Ammon's horn (tissue), 1 donor: ENCODE results near the gene CSF2RB.
"Not testable (repeated sequence)": the region's sequence is repeated elsewhere in the genome, so short reads cannot be mapped to it uniquely, and the experiment has no call there.

ENCODE experiments used
- DNase-seq: peaks from one replicate; pipeline ENCODE4 v3.0.0-alpha.2; 2016; ENCODE audit warnings: low spot score

CSF2RB gene

DNA sequence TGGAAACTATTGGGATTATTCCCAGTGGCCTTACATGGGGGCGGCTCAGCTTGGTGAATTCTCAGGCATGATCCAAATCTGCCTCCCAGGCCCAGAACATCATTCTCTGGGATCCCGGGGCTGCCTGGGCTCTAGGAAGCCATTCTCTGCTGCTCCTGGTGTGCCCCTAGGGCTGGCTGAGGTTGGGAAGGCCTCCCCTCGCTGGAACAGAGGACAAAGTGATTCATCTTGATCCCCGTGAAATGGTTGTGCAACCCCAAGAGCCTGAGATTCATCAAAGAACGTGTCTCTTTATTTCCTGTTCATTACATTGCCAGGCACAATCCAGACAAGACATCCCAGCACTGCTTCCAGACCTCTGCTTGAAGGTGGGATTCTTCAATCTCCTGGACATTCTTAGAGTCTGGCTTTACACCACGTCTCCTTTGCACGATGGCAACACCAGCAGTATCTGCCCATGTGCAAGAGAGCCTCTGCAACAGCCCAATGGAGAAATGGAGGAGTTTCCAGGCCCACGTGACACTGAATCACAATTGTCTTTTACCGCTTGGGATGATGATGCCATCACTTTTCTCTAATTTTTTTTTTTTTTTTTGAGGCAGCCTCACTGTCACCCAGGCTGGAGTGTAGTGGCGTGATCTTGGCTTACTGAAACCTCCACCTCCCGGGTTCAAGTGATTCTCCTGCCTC, 53.6 kb downstream of the CSF2RB start:
- no peak for DNase-seq

DNA sequence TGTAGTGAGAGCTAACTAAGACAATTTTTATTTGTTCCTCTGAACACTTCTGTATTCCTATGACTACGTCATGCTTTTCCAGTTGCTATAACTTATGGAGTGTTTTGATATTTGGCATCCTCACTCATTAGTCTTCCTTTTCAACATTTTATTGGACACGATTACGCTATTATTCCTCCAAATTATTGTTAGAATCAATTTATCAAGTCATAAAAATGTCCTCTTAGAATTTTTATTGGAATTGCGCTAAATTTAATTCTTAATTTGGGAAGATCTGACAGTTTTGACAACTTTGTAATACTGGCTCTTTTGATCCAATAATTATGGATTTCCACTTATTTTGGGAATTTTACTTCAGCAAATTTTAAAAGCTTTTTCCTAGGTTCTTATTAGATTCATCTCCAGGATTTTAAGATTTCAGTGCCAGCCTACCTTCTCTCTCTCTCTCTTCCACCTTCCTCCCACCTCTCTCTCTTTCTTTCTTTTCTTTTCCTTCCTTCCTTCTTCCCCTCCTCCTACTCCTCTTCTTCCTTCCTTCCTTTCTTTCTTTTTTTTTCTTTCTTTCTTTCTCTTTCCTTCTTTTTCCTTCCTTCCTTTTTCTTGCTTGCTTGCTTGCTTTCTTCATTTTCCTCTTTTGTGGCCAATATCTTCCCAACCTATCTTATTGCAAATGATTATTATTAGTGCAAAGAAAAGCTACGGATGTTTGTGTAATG, 55.0 kb downstream of the CSF2RB start:
- DNase-seq = no peak

DNA sequence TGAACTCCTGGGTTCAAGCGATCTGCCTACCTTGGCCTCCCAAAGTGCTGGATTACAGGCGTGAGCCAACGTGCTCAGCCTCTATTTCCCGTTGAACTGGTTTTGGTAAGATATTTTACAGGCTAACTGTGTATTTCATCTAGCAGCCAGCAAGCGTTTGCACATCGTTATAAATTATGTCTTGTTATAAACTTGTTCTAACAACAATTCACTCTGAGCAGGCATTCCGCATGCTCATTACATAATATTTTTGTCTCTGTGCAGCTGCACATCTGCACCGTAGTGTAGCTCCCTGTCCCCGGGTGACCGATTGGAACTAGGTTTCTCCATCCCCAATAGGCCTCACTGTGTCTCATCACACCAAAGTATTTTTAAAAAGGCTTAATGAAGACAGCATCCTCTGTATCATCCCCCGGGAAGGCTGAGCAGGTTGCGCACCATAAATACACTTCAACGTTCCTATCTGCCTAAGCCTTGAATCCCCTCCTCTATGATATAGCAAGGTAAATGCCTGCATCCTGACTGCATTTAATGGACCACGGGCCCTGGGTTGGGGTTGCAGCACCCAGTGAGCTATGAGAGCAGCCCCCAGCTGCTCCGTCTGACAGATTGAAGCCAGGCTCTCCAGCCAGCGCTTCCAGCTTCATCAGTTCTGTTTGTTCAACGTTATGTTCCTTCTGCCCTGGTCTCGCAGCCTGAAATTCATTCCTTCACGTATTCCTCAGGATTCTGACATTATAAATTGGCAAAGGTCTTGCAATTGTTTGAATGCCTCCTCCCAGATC, 58.1 kb downstream of the CSF2RB start:
- DNase-seq = no peak

DNA sequence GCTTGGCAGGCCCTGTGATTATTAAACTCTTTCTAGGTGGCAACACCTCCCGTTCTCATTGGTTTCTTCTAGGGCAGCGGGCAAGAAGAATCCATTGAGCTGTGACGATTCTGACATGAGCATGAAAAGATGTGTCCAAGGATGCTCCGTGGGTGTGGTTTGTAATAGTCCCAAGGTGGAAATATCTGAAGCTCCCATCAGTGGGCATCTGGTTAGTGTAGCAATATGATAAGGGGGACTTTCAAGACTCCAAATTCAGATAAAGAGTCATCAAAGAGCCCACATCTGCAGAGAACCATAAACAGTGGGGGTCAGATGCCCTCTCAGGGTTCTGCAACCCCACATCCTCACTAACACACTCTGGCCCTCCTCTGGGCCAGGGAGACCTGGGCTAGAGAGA, 63.2 kb downstream of the CSF2RB start:
- no peak for DNase-seq

DNA sequence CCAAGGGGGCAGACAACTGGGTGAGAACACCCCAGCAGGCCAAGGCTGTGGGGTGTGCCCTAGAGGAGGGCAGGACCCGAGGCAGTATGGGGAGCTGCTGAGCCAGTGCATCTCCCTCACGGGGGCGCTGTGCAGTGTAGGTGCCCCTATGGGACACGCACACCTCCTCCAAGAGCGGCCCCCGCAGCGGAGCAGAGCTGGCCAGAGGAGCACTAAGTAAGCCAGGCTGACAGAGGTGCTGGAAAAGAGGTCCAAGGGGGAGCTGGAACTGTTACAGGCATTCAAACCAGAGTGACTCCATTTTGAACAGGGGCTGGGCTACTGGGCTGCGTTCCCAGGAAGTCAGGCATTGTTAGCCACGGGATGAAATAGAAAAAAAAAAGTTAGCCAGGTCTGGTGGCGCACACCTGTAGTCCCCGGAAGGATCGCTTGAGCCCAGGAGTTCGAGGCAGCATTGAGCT, 64.0 kb downstream of the CSF2RB start:
- peak; percentile 52 for DNase-seq

DNA sequence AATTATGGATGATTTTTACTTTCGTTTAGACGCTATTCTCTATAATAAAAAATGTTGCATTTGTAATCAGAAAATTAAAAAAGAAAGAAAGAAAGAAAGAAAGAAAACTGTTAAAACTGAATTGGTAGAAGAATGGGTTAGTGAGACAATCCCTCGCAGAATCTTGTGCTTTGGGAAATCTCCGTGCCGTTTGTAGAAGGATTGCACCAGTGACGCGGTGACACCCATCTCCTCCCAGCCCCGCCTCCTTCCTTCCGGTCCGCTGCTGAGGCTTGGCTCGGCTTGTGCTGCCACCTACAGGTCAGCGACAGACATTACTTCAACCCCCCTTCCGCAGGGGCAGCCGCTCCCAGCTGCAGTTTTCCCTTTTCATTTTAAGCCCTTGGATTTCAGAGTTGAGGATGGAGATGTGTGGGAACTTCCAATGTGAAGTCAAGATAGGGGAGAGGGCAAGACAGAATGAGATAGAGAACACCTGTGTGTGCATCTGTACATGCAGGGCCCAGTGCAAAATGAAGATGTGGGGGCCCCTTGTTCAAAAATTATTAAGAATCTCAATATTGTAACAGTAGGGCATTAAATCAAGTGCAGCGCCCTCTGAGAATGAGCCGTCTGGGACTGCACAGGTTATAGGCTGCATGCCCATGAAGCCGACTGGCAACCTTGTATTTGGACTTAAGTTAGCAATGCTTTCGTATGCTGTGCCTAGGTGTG, 64.7 kb downstream of the CSF2RB start:
- DNase-seq = peak; percentile 95

DNA sequence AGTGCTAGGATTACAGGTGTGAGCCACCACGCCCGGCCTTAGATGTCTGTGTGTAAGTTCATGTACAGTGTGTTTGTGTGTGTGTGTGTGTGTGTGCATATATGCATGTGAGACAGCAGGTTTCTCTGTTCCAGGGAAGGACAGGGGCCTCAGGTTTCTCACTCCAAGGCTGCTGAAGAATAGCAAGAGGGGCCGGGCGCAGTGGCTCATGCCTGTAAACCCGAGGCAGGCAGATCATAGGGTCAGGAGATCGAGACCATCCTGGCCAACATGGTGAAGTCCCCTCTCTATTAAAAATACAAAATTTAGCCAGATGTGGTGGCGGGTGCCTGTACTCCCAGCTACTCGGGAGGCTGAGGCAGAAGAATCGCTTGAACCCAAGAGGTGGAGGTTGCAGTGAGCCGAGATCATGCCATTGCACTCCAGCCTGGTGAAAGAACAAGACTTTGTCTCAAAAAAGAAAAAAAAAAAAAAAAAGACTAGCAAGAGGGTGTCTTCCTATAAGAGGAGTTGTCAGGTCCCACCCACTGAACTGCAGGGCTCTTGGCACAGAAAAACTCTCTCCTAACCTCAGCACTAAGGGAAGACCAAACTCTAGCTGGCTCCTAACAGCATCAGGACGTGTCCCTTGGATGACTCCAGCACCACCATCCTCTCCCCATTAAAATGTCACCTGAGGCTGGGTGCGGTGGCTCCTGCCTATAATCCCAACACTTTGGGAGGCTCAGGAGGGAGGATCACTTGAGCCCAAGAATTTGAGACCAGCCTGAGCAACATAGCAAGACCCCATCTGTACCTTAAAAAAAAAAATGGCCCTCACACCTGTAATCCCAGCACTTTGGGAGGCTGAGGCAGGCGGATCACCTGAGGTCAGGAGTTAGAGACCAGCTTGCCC, 65.8 kb downstream of the CSF2RB start:
- DNase-seq = no peak

DNA sequence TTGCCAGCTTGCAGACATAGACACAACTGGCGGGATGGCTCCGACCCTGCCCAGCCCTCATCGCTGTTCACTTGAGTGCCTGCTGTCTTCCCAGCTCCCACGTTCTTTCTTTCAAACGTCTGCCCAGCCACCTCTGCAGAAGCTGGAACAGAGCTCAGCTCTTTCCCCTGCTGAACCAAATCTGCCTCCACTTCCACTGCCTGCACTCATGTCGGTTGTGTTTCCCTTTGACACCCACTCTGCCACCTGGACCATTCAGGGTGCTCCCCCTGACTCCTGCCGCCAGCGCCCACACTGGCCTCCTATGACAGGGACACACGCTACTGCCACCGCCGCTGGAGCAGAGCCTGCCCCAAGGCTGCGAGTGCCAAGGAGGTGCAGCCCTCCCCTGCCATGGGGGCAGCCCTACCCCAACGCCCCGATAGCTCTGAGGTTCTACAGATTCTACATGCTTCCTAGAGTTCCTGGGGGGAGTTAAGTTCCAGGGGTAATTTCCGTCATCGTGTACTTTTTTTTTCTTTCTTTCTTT, 67.9 kb downstream of the CSF2RB start:
- DNase-seq = no peak

DNA sequence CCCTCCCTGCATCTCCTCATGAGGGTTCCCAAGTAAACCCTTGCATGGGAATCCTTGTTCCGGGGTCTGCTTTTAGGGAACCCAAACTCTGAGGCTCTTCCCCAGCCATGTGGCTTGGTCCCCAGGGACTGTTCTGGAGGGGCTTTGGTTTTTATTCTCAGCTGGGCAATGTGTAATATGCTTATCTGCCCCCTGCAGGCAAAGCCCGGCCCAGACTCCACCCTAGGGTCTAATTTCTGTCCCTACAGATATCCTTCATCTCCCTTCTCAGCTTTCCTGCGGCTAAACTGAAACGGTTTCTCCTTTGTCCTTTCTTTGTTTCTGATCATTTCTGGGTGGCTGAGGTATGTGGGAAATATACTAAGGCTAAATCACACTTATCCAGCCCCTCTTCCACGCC, 68.7 kb downstream of the CSF2RB start:
- no peak for DNase-seq

DNA sequence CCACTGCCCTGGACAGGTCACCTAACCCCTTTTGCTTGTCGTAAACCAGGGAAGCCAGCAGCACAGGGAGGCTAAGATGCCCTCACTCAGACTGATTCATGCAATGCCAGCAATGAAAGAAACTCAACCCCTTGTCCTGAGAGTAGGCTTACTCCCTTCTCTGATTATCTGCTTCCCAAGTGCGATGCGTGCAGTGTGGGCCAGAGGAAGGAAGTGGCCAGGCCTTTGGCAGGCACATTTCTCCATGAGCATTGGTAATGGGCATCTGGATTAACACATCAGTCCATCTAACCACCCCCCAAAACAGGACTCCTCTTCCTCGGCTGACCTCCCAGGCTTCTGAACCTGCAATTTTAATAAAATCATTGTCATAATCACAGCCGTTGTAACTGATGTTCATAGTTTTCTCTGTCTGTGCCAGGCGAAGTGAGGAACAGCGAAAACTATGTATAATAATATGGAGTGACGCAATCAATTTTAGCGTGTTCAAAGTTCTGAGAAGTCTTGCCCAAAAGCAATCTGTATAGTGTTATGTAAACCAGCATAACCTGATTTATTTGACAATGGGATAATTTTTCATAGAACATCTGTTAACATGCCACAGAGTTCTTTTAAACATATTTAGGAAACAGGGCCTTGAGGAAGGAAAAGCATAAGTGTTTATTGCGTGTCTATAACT, 71.9 kb downstream of the CSF2RB start:
- DNase-seq = no peak

DNA sequence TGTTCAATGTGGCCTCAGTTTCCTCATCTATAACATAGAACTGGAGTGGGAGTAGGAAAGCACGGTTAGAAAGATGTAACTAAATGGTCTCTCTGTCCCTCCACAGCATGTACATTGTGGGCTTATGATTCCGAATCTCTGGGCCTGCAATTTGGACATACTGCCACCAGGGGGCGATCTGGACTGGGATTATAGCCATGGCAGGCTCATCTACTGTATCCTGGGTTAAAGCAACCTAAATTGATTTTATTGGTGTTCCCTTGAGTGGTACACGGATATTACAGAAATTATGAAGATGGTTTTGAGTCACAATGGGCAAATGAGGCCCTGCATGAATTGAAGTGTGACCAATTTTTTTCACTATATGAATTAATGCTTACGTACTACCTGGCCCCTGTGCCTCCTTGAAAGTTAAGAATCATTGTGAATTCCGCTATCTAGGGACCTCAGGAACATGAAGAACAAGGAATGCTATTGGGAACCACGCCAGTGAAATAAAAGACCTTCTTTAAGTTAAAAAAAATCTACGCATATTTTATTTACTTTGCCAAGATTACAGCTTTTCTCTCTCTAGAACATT, 72.9 kb downstream of the CSF2RB start:
- DNase-seq = no peak

DNA sequence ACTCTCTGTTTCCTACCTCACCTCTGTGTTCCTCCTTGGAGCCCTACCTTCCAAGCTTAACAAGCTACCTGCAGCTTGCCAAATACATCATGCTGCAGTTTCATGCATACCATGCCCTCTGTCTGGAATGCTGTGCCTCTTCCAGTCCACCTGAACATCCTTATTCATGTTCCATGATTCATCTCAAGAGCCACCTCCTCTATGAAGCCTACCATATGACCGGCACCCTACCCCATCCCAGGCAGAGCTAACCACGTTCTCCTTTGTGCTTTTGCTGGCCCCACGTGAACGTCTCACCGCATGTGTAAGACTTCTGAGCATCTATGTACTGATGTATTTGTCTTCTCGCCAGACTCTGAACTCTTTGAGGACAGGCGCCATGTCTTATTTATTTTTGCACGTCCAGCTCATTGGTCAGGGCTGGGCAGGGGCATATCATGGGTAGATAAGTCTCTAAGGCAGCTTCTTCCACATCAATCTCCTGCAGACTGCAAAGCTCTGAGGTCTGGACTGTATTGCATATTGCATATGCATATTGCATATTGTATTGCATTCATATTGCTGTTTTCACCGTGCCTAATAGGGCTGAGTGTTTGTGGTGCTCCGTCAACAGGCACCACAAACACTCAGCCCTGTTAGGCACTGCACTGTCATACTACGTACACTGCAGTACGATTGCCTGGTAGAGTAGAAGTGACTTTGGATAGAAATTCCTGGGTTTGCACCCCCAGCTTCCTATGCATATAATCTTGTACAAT, 74.8 kb downstream of the CSF2RB start:
- no peak for DNase-seq

DNA sequence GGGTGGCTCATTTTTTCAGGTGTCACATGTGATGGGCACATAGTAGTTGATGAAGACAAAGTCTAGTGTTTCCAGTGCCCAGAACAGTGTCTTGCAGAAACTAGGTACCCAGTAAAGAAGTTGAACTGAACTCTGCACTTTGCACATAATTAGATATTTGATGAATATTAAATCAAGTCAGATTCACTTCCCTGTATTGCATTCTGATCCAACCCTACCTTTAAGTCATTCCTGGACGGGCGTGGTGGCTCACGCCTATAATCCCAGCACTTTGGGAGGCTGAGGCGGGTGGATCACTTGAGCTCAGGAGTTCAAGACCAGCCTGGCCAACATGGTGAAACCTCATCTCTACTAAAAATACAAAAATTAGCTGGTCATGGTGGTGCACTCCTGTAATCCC, 75.6 kb downstream of the CSF2RB start:
- DNase-seq = not testable (repeated sequence)
